GM23248 (cell line): ENCODE measurements around the gene ZNF705A. TPM values are rescaled to one million over a fixed set of nuclear protein-coding genes. Genes with fewer than 3 reads are reported as not detected.
"Not testable (repeated sequence)": the region's sequence is repeated elsewhere in the genome, so short reads cannot be mapped to it uniquely, and the experiment has no call there.

Source experiments
- DNase-seq: peaks from one replicate; pipeline ENCODE4 v3.0.0-alpha.2; 2015
- H2AFZ ChIP-seq: fragments of 200-600 bp; sonication (generic); 2 replicates; pipeline ENCODE4 v1.6.1; 2016; ENCODE audit warnings: antibody characterized with exemption
- H3F3A ChIP-seq: fragments of 200-600 bp; sonication (generic); 2 replicates; pipeline ENCODE4 v1.6.1; 2016; ENCODE audit warnings: mild to moderate bottlenecking, antibody characterized with exemption, mixed run types; ENCODE audit not compliant: insufficient read depth
- H3K27ac ChIP-seq: fragments of 200-600 bp; sonication (generic); 2 replicates; pipeline ENCODE4 v1.5.1; 2016; ENCODE audit warnings: mild to moderate bottlenecking
- H3K27me3 ChIP-seq: fragments of 200-600 bp; sonication (generic); replicated peaks from 2 replicates; pipeline ENCODE4 v1.6.1; 2016; ENCODE audit warnings: mild to moderate bottlenecking; ENCODE audit not compliant: insufficient read depth
- H3K36me3 ChIP-seq: fragments of 200-600 bp; sonication (generic); 2 replicates; pipeline ENCODE4 v1.6.1; 2016; ENCODE audit warnings: low read depth, mild to moderate bottlenecking
- H3K4me1 ChIP-seq: fragments of 200-600 bp; sonication (generic); 2 replicates; pipeline ENCODE4 v1.6.1; 2016; ENCODE audit warnings: mild to moderate bottlenecking; ENCODE audit not compliant: insufficient read depth
- H3K4me2 ChIP-seq: fragments of 200-600 bp; sonication (generic); one replicate; pipeline ENCODE4 v1.6.1; 2016; ENCODE audit warnings: mild to moderate bottlenecking; ENCODE audit not compliant: unreplicated experiment
- H3K4me3 ChIP-seq: fragments of 200-600 bp; sonication (generic); 2 replicates; pipeline ENCODE4 v1.5.1; 2016; ENCODE audit warnings: mild to moderate bottlenecking
- H3K79me2 ChIP-seq: fragments of 200-600 bp; sonication (generic); 2 replicates; pipeline ENCODE4 v1.6.1; 2016; ENCODE audit warnings: mild to moderate bottlenecking; ENCODE audit not compliant: insufficient read depth
- H3K9ac ChIP-seq: fragments of 200-600 bp; sonication (generic); 2 replicates; pipeline ENCODE4 v1.6.1; 2016; ENCODE audit warnings: mild to moderate bottlenecking
- H3K9me2 ChIP-seq: fragments of 200-600 bp; sonication (generic); 2 replicates; pipeline ENCODE4 v1.6.1; 2016; ENCODE audit warnings: mixed run types, mild to moderate bottlenecking, moderate library complexity; ENCODE audit not compliant: insufficient read depth
- H3K9me3 ChIP-seq: fragments of 200-600 bp; sonication (generic); one replicate; pipeline ENCODE4 v1.6.1; 2017; ENCODE audit warnings: low read depth
- H4K20me1 ChIP-seq: fragments of 200-600 bp; sonication (generic); 2 replicates; pipeline ENCODE4 v1.6.0; 2016; ENCODE audit not compliant: insufficient read depth
- WGBS, 2 experiments: methylation state at CpG; one replicate each; pipeline ENCODE4 v1.1.6; 2015 to 2017; ENCODE audit warnings: low lambda C conversion rate in 2 of 2, low coverage in 1 of 2; ENCODE audit errors: missing lambda C conversion rate in 2 of 2; 5-methylcytosine and 5-hydroxymethylcytosine counted together
- in situ Hi-C: fragments of 300-500 bp; cut with MboI; formaldehyde crosslinking; loops from 2 replicates; pipeline ENCODE4 v1.15.0; 2020
- polyA plus RNA-seq: library from polyadenylated mRNA; unstranded; fragments of >200 nt; fragmentation: Nextera tagmentation; extraction: Ambion mirVana; gene quantifications from 2 replicates; pipeline ENCODE4 v1.2.1, GENCODE V29; 2016
- total RNA-seq: library from RNA; depleted of rRNA; stranded (reverse); fragments of >200 nt; shearing (Covaris generic); gene quantifications from 2 replicates; pipeline ENCODE4 v1.2.3, GENCODE V29; 2014

ZNF705A gene
- total and polyA plus RNA-seq, 2 experiments from 2014 or later = not detected

DNA sequence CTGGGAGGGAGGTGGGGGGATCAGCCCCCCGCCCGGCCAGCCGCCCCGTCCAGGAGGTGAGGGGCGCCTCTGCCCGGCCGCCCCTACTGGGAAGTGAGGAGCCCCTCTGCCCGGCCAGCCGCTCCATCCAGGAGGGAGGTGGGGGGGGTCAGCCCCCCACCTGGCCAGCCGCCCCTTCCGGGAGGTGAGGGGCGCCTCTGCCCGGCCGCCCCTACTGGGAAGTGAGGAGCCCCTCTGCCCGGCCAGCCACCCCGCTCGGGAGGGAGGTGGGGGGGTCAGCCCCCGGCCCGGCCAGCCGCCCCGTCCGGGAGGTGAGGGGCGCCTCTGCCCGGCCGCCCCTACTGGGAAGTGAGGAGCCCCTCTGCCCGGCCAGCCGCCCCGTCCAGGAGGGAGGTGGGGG is 27.4 kb downstream of the ZNF705A start:
- H3K9me2 ChIP-seq, H3F3A ChIP-seq, H2AFZ ChIP-seq, H3K27me3 ChIP-seq, H3K4me3 ChIP-seq, H4K20me1 ChIP-seq, H3K79me2 ChIP-seq, H3K36me3 ChIP-seq, H3K4me2 ChIP-seq, in situ Hi-C loops, H3K4me1 ChIP-seq, H3K27ac ChIP-seq, DNase-seq, H3K9ac ChIP-seq, H3K9me3 ChIP-seq: not testable (repeated sequence)
- WGBS, 2 experiments = 100% methylated on average over 1 of the region's 28 CpGs; no CpG with 5 or more reads in 1 of the 2 experiments

DNA sequence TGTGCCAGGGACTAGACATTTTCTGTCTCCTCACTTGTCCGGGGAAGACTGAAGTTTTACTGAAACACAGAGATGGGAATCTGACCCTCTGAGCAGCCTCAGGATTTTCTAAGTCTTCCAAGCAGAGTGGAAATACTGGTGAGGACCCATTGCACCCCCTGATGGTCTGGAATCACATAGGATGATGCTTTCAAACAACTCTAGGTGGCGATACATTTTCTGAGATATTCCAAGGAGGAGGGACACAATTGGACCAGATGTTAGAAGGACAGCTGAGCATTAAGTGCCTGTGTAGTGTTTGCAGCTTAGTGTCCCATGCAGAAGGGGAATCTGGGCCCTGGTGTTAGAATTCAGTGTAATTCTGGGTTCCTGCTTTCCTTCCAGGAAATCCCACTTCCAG is 31.3 kb downstream of the ZNF705A start:
- 58 to 66% methylated on average over 2 of the region's 2 CpGs for WGBS, 2 experiments
- H3K27ac ChIP-seq, H3K36me3 ChIP-seq, H2AFZ ChIP-seq, H3K79me2 ChIP-seq, H3K9ac ChIP-seq, H3K9me3 ChIP-seq, in situ Hi-C loops, H3F3A ChIP-seq, H3K4me1 ChIP-seq, H3K9me2 ChIP-seq, H3K4me2 ChIP-seq, H4K20me1 ChIP-seq, H3K27me3 ChIP-seq, H3K4me3 ChIP-seq: not testable (repeated sequence)
- peak; percentile 8 for DNase-seq

DNA sequence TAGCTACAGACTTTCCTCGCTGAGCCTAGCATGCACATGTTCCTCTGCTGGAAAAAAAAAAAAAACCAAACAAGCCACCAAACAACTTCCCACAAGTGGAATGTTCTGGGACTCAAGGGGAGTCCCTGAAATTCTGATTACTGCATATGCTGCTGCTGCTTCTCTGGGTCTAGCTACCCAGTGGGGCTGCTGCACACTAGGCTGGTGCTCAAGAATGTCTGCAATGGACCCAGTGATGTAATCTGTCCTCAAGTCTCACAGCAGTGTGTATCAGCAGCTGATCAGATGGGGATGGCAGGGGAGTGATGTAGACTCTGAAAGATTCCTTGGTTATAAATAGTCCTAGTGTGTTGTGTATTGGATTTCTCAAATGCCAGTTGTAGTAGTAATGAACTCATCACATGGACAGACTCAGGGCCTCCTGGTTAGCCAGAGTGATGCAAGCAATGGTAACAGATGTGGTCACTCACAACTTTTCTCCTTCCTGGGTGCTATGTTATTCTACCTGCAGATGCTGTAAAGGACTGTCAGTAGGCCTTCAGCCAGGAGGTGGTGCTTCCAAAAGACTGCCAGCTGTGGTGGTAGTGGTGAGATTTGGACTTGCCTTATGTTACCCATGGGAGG is 41.0 kb downstream of the ZNF705A start:
- H3K36me3 ChIP-seq, H3K4me2 ChIP-seq, H3K9me2 ChIP-seq, H3K79me2 ChIP-seq, H3K27me3 ChIP-seq, H3K9me3 ChIP-seq, H3K4me3 ChIP-seq, H4K20me1 ChIP-seq, H2AFZ ChIP-seq, H3F3A ChIP-seq, in situ Hi-C loops: not testable (repeated sequence)
- peak overlapping the region; percentile 36; the same call in 1 of the 2 replicates for H3K9ac ChIP-seq
- DNase-seq = peak; percentile 84
- H3K27ac ChIP-seq = peak overlapping the region; percentile 67
- 10 to 28% methylated on average over 1 of the region's 1 CpG for WGBS, 2 experiments
- H3K4me1 ChIP-seq = peaks cover 23% of the 10 kb centered on the region

DNA sequence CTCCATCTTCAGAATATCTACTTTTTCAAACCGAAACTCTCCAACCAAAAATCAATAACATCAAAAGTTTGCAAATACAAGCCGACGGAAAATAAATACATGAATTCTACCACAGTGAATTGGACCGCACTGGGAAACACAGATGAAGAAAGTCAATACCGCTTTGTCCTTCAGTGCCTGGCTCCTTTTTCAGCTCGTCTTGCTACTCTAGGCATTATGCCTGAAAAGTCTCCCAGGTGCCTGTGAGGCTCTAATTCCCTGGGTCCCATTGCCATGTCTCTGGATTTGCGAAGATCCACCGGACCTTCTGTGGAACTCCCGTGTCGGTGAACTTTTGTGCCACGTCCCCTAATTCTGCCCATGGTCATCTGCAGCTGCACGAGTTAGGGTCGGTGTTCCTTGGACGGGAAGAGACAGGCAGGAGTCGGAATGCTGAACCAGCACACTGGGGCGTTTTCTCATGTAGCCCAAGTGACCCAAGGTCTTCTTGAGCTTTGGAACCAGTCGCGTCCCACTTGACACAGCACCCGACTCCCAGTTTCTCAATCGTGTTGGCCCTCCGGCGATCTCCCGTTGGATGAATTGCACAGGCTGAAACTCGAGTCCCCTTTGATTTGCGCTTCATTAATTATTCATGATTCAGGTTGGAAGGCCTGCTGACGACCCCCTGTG is 62.0 kb downstream of the ZNF705A start:
- H3K9me2 ChIP-seq, H3F3A ChIP-seq, H3K4me3 ChIP-seq, H3K27me3 ChIP-seq, H3K36me3 ChIP-seq, in situ Hi-C loops, H3K9me3 ChIP-seq, H3K79me2 ChIP-seq, H3K27ac ChIP-seq, H2AFZ ChIP-seq, H3K4me1 ChIP-seq, H3K4me2 ChIP-seq, H3K9ac ChIP-seq, DNase-seq, H4K20me1 ChIP-seq: not testable (repeated sequence)
- WGBS, 2 experiments = 64 to 65% methylated on average over 26 of the region's 26 CpGs

DNA sequence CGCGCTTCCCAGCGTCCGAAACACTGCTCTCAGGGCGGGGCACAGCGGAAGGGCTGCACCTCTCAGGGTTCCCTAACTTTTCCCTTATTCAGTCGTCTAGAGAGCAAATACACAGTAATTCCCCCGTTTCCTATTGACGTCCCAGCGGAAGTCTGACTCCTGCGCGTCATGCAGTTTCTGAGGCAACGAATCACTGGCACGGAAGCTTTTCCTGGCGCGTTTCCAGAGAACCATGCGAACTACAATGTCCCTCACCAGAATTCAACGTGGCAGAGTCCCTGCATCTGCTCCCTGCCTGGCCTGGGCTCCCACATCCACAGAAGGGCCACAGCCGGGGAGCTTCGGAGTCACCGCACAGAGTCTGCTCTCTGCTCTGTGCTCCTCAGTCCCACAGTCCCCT is 64.6 kb downstream of the ZNF705A start:
- H3K4me2 ChIP-seq, H3F3A ChIP-seq, H3K9me3 ChIP-seq, H3K4me3 ChIP-seq, H4K20me1 ChIP-seq, H3K4me1 ChIP-seq, H3K79me2 ChIP-seq, H3K36me3 ChIP-seq, H3K9ac ChIP-seq, H3K27ac ChIP-seq, DNase-seq, H2AFZ ChIP-seq, H3K27me3 ChIP-seq, in situ Hi-C loops, H3K9me2 ChIP-seq: not testable (repeated sequence)
- 83 to 86% methylated on average over 20 to 21 of the region's 21 CpGs for WGBS, 2 experiments

DNA sequence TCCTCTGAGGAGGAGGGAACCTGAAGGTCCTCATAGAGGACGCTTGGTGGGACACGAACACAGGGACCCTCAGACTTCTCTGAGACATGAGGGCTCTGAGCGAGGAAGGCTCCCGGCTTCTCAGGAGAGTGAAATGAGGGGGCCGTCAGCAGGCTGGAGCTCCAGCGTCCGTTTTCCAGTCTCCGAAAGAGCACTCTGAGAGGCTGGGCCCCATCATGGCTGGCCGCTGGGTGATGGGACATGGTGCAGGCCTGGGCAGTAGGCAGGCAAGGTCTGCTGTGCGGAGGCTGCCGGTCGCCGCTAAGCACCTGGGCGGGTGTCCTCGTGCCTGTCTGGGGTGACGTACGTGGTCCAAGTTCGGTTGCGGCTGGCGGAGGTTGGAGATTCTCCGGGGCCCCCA is 65.0 kb downstream of the ZNF705A start:
- DNase-seq, H4K20me1 ChIP-seq, H3K27ac ChIP-seq, H3F3A ChIP-seq, H3K4me1 ChIP-seq, H2AFZ ChIP-seq, H3K27me3 ChIP-seq, H3K4me2 ChIP-seq, H3K36me3 ChIP-seq, in situ Hi-C loops, H3K79me2 ChIP-seq, H3K9me2 ChIP-seq, H3K9me3 ChIP-seq, H3K9ac ChIP-seq, H3K4me3 ChIP-seq: not testable (repeated sequence)
- WGBS, 2 experiments = 76% methylated on average over 18 to 21 of the region's 21 CpGs

DNA sequence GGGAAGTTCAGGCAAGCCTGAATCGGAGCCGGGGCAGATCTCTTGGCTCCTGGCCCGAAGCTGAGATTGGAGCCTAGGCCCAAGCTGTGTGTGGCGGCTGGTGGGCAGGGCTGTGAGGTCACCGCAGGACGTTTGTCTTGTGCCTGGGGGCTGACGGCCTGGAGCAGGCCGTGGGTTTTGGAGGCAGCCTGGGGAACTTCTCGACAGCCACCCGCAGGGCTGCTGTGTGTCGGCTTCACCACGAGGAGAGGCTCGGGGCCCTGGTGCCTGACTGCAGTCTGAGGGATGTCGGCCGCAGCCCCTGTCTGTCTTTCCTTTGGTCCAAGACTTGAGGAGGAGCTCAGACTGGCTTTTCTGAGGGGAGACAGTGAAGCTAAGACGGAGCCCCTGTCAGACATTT is 65.5 kb downstream of the ZNF705A start:
- H3K4me3 ChIP-seq, H3K4me2 ChIP-seq, H3K9me3 ChIP-seq, in situ Hi-C loops, H3K4me1 ChIP-seq, H3K9me2 ChIP-seq, H4K20me1 ChIP-seq, H3K27me3 ChIP-seq, H2AFZ ChIP-seq, H3K27ac ChIP-seq, H3K79me2 ChIP-seq, H3F3A ChIP-seq, H3K9ac ChIP-seq, DNase-seq, H3K36me3 ChIP-seq: not testable (repeated sequence)
- WGBS, 2 experiments = 63 to 80% methylated on average over 15 to 16 of the region's 16 CpGs
